GM19467 (cell line): ENCODE measurements around the gene SSNA1.

Source experiments
- ATAC-seq: cut with Tn5 transposase; IDR thresholded peaks from one replicate; pipeline ENCODE4 v1.9.1; 2021; ENCODE audit warnings: mild to moderate bottlenecking, moderate library complexity; ENCODE audit not compliant: unreplicated experiment

SSNA1 gene

DNA sequence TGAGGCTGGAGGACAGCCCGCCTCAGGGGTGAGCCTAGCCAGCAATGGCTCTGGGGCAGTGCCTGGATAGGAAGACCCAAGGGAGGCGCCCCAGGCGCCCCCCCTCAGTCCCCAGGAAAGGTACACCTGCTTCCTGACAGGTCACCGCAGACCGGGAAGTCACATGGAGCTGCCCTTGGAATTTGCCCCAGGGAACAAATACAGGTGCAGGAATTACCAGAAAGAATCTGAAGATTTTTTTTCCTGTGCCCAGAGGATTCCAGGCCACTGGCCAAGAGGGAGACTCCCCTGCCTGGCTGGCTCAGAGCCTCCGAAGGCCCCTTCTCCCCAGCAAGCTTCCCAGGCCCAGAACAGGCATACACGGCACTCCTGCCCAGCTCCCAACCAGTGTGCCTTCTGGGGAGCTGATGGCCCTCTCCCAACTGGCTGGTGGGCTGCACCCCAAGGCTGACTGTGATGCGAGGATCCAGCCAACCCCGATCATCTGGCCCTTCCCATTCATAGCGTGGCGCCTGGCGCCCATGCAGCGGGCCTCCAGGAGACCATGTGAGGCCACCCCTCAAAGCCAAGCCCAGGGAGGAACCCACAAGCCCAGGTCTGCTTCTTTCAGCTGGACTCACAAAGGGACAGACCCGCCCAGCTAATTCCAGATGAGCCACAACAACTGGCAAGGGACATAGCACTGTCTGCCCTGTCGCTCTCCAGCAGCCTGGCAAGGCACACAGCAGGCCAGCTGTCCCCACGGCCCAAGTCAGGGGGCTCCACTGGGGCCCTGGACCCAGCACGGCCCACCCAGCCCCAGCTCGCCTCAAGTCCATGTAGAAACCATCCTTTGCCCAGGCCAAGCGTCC, 9.8 kb downstream of the SSNA1 start:
- no peak for ATAC-seq

DNA sequence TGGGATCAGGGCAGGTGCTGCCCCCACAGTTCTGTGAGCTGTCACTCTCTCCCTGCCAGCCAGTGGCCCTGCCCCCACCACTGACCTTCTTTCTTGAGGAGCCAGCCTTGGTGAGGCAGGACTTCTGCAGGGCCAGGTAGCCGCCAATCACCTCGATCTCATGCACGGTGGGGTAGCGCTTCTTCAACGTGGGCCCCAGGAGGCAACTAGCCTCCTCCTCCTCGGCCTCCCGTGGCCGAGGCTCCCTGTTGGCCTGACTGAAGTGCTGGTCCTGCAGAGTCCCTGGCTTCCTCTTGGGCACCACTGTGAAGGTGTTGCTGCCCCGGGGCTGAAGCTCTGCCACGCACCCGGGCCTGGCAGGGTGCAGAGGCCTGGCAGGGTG, 10.4 kb downstream of the SSNA1 start:
- ATAC-seq = no peak

DNA sequence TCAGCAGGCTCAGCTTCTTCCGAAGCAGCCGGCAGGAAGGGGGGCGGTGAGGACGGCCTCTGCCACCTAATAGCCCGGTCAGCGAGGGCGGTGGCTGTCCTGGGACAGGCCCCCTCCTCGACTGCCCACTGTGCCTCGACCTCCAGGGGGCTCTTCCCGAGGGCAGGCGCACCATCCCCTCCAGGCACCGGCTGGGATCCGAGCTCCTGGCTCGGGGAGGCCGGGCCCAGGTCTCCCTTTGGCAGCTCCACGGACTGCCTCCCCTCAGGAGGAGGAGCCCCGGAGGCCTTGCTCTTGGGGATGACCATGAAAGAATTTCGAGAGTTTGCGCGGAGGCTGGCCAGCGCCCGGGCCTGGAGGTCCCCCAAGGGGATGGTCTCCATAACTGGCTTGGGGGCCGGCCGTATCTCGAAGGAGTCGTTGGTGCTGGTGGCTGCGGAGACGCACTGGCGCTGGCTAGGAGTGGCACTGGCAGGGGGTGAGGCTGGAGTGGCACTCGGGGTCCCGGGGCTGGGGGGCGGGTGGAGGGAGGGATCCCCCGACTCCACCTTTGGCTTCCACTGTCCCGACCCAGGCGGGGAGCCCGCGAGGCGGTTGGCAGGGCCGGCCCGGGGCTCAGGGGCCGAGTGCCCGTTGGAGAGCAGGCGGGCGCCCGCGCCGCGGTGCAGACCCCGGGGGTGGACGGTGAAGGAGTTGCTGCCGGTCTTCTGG, 11.1 kb downstream of the SSNA1 start:
- no peak for ATAC-seq

- ATAC-seq = peak; percentile 82
Observed at GRCh38 chr9:137200311-137201204, 12.1 kb downstream of the SSNA1 start, which contains the start of gene TPRN. TPRN (minus strand) TSS chr9:137200741; CDS start chr9:137200711, 30 bp downstream.

- no peak for ATAC-seq
Observed at GRCh38 chr9:137201205-137201868, 12.9 kb downstream of the SSNA1 start.

- ATAC-seq = no peak
Observed at GRCh38 chr9:137202966-137203365, 14.5 kb downstream of the SSNA1 start.

DNA sequence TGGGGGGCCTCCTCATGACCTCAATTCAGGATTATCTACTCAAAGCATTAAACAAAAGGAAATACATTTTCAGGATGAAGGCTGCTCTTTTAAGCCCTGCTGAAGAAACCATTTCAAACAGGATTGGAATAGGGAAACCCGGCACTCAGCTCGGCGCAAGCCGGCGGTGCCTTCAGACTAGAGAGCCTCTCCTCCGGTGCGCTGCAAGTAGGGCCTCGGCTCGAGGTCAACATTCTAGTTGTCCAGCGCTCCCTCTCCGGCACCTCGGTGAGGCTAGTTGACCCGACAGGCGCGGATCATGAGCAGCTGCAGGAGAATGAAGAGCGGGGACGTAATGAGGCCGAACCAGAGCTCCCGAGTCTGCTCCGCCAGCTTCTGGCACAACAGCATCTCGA, 16.3 kb downstream of the SSNA1 start:
- no peak for ATAC-seq

DNA sequence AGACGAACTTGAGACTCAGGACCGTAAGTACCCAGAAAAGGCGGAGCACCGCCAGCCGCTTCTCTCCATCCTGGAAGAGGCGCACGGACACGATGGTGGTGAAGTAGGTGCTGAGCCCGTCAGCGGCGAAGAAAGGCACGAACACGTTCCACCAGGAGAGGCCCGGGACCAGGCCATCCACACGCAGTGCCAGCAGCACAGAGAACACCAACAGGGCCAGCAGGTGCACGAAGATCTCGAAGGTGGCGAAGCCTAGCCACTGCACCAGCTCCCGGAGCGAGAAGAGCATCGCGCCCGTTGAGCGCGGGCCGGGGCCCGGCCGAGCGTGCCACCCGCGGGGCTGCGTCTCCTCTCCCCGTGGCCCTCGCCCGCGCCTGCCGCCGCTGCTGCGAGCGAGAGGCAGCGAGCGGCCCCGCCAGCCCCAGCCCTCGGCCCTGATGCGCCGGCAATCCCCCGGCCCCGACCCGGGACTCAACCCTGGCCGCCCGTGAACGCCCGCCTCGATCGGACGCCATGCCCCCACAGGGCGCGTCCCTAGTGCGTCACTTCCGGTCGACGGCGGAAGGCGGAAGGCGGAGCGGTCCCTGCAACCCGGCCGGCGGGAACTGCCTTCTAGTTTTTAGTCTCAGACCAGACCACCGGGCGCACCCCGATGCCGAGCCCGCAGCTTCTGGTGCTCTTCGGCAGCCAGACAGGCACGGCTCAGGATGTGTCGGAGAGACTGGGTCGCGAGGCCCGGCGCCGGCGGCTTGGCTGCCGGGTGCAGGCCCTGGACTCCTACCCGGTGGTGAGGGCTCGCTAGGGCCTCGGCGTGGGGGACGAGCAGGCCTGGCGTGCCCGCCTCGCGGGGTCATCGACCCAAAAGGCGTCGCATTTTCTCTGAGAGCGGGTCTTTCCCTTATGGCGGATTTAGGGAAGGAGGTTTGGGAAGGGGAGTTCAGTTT, 16.9 kb downstream of the SSNA1 start, which contains the start of the genes NDOR1 and TMEM203:
Gene NDOR1 (plus strand): TSS at position 575 of the 944 bp plus-strand sequence. CDS start 78 bp downstream, at position 653.
Gene TMEM203 (minus strand): TSS at position 523 of the 944 bp plus-strand sequence. CDS start 234 bp downstream, at position 289.
- peak; percentile 45 for ATAC-seq

DNA sequence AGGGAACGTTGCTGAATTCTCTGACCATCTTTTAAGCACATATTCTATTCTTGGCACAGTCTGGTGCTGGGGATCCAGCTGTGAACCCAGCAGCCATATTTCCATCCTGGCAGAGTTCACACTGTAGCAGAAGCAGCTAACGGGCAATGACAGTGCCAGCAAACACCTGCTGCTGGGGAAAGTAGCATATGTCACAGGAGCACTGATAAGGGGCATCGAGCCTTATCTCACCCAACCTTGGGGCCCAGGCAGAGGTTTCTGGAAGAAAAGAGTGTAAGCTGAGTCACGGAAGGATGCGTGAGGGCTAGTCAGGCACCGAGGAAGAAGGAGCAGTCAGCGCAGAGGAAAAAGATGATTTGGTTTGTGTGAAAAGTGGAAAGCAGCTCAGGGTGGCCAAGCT, 18.1 kb downstream of the SSNA1 start:
- ATAC-seq = no peak

DNA sequence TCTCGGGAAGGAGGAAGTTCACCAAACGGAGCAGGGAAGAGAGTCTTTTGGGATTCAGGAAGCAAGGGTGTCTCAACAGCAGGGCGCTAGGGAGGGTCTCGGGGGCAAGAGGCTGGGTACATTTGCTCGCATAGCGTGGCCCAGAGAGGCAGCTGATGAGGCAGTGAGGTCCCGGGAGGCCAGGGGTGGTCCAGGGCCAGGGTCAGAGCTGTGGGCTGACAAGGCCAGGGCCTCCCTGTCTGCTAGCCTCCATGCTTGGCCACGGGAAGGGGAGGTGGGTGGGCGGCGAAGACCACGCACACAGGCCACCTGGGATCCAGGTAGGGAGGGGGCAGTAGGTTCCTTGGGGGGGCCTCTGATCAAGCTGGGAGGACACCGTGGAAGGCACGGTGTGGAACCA, 23.1 kb downstream of the SSNA1 start:
- ATAC-seq = no peak

DNA sequence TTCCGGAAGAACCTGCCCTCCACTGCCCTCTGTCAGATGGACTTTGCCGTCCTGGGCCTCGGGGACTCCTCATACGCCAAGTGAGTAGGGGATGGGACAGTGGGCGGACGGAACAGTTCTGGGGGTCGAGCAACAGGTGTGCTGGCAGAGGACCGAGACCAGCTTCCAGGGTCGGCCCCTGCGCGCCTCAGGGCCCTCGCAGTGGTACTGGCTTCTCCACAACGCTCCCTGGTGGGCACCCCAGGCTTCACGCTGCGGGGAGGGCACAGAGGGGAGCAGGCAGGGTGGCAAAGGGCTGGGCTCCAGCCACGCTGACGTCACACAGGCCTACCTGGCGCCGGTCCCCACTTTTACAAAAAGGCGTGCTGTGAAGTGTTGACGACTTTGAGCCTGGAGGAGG, 24.0 kb downstream of the SSNA1 start:
- ATAC-seq = no peak

DNA sequence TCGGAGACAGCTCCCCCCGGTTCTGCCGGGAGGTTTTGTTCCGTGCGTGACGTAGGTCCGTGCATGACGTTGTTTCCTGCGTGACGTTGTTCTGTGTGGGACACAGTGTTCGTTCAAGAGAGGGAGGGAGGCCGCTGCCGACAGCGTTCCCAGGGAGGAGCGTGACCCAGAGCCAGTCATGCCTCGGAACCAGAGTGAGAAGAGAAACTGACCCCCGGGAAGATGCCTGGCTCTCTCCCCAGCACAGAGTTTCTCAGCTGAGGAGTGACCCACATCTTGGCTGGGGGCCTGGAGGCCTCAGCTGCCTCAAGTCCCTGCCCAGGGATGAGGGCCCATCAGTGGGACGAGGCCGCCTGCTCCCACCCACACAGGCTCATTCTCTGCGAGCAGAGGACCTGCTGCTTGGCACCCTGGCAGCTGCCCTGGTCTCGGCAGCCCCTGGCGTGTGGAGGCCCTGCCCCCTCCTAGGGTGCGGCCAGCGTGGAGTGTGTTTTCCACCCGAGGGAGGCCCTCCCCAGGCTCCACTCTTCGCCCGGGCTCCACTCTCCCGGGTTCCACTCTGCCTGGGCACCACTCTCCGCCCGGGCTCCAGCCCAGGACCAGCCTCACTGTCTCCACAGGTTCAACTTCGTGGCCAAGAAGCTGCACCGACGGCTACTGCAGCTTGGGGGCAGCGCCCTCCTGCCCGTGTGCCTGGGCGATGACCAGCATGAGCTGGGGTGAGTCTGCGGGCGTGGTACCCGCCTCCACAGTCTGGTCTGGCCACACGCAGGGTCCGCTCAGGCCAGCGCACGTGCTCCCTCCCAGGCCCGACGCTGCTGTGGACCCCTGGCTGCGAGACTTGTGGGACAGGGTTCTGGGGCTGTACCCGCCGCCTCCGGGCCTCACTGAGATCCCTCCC, 24.9 kb downstream of the SSNA1 start:
- no peak for ATAC-seq

DNA sequence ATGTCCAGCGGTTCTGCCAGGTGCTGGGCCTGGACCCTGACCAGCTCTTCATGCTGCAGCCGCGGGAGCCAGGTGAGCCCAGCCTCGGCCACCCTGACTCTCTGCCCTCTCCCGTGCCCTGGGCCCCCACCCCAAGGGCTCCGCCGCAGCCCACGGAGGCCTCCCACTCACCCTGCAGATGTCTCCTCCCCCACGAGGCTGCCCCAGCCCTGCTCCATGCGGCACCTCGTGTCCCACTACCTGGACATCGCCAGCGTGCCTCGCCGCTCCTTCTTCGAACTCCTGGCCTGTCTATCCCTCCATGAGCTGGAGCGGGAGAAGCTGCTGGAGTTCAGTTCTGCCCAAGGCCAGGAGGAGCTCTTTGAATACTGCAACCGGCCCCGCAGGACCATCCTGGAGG, 26.1 kb downstream of the SSNA1 start:
- ATAC-seq = no peak

DNA sequence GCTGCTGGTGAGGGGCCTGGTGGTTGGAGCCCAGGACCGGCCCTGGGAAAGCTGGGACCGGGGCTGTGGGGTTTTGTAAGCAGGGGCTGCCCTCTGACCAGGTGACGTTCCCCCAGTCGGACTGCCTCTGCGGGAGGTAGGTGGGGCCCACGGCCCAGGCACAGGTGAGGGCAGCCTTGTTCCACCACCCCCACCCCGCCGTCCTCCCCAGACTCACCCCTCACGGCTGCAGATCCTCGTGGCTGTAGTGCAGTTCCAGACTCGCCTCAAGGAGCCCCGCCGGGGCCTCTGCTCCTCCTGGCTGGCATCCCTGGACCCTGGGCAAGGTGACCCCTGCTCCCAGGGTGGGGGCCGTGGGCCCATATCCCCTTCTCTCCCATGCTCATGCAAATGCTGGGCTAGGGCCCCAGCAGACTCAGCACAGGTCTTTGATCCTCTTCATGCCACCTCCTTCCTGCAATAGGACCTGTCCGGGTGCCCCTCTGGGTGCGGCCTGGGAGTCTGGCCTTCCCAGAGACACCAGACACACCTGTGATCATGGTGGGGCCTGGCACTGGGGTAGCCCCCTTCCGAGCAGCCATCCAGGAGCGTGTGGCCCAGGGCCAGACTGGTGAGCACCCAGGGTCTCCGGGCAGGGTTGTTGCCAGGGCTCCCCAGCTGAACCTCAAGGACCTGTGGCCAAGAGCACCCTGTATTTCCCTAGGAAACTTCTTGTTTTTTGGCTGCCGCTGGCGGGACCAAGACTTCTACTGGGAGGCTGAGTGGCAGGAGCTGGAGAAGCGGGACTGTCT, 26.9 kb downstream of the SSNA1 start:
- ATAC-seq = no peak

DNA sequence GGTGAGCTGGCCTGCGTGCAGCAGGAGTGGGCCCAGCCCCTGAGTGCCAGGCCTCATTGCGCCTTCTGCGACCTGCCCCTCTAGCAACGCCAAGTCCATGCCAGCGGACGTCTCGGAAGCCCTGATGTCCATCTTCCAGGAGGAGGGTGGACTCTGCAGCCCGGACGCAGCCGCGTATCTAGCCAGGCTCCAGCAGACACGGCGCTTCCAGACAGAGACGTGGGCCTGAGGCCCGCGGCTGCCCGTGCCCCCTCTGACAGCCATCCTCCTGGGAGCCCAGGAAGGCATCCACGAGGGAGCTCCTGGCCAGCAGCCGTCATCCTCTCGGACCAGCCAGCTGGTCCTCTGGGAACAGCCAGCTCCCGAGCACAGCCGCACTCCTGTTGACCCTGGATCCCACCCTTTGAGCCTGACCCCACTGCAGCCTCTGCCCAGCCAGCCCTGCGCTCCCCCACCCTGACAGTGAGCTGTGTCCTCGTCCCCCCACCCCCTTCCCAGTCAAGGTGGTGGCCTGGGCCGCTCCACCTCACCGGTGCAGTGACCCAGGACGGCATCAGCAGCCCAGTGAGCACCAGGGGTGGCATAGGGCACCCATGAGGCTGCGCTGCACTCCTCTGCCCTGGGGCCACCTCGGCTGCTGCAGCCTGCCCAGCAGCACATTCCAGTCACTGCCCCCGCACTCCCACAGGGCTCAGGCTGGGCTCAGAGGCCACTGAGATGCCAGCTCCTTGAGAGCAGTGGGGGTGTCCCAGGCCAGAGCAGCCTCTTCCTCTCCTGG, 27.9 kb downstream of the SSNA1 start:
- ATAC-seq = no peak

GRCh38 chr9:137217276-137218211, 29.1 kb downstream of the SSNA1 start:
- ATAC-seq = no peak
